ENCODE results near the gene DEGS2.

GRCh38 chr14:100190126-100190525 is 30.7 kb upstream of the DEGS2 start:
- no peak for TF ChIP-seq EZH2 (IDR thresholded peaks at IDR 0.05; ENCODE audit: insufficient read depth, poor library complexity, severe bottlenecking)
- TF ChIP-seq EZH2phosphoT487 (IDR thresholded peaks at IDR 0.05; ENCODE audit: insufficient read depth, low read depth) = no peak
